ENCODE results near the gene TMEM267. TPM values are rescaled to one million over a fixed set of nuclear protein-coding genes. Genes with fewer than 3 reads are reported as not detected.

The TMEM267 gene
- total and polyA plus RNA-seq, 2 experiments from 2014 or later, result 6.5 to 11.2 TPM

GRCh38 chr5:43432486-43433375, 50.9 kb downstream of the TMEM267 start (continued):
- no peak for TF ChIP-seq ZNF462 (CRISPR knock-in tag; IDR thresholded peaks at IDR 0.05)

GRCh38 chr5:43429706-43430105, 54.0 kb downstream of the TMEM267 start:
- no peak overlapping the region for H3K4me3 Mint-ChIP-seq
- H3F3A ChIP-seq (replicated peaks; ENCODE audit: low read depth), result no peaks in the 10 kb centered on the region
- no peak overlapping the region for H3K4me3 ChIP-seq
- peaks cover 9% of the 10 kb centered on the region; the same call in 2 of the 3 replicates for H3K9me3 Mint-ChIP-seq
- H2AFZ ChIP-seq, result no peak overlapping the region
- no peaks in the 10 kb centered on the region for H4K20me1 ChIP-seq (replicated peaks; ENCODE audit: insufficient read depth)
- H3K4me1 ChIP-seq (ENCODE audit: insufficient read depth), result no peaks in the 10 kb centered on the region
- H3K4me1 Mint-ChIP-seq, result peaks cover 6% of the 10 kb centered on the region; the same call in 2 of the 3 replicates
- no peak overlapping the region for H3K27ac Mint-ChIP-seq
- 0 out of 2 replicates have a peak, but pooled peaks cover 19% of the 10 kb centered on the region for H3K9me2 ChIP-seq (ENCODE audit: insufficient read depth)
- no peak for DNase-seq (ENCODE audit: low spot score)
- H3K27me3 Mint-ChIP-seq (ENCODE audit: insufficient read depth, low read depth, poor library complexity), result no peaks in the 10 kb centered on the region
- no peak for ATAC-seq
- H3K4me2 ChIP-seq, result no peak overlapping the region
- H3K36me3 Mint-ChIP-seq (ENCODE audit: low read depth), result no peaks in the 10 kb centered on the region; the same call in 2 of the 3 replicates
- H3K36me3 ChIP-seq (ENCODE audit: insufficient read depth), result no peaks in the 10 kb centered on the region
- no peak overlapping the region for H3K27ac ChIP-seq (ENCODE audit: low read depth)
- no peaks in the 10 kb centered on the region for H3K27me3 ChIP-seq (ENCODE audit: insufficient read depth)
- H3K79me2 ChIP-seq (replicated peaks; ENCODE audit: insufficient read depth), result no peaks in the 10 kb centered on the region
- no peak for TF ChIP-seq ZNF331 (CRISPR knock-in tag; IDR thresholded peaks at IDR 0.05; ENCODE audit: low read depth)
- no peak for TF ChIP-seq JUNB (IDR thresholded peaks at IDR 0.05; ENCODE audit: unreplicated experiment)
- no peak for TF ChIP-seq POLR2AphosphoS5 (IDR thresholded peaks at IDR 0.05; ENCODE audit: low read depth)
- no peak for TF ChIP-seq STAT1 (IDR thresholded peaks at IDR 0.05; ENCODE audit: unreplicated experiment)
- no peak for TF ChIP-seq ZNF462 (CRISPR knock-in tag; IDR thresholded peaks at IDR 0.05)
- no peak for TF ChIP-seq NANOG (IDR thresholded peaks at IDR 0.05; ENCODE audit: borderline replicate concordance)
- no peak for TF ChIP-seq EZH2 (IDR thresholded peaks at IDR 0.05; ENCODE audit: low read depth, unreplicated experiment)
